Measurements from ENCODE around the gene EXD2. TPM values are rescaled to one million over a fixed set of nuclear protein-coding genes. Genes with fewer than 3 reads are reported as not detected.

EXD2 gene
- total and polyA plus RNA-seq, 11 donors: 7.2 to 20.9 (median 16.1) TPM

DNA sequence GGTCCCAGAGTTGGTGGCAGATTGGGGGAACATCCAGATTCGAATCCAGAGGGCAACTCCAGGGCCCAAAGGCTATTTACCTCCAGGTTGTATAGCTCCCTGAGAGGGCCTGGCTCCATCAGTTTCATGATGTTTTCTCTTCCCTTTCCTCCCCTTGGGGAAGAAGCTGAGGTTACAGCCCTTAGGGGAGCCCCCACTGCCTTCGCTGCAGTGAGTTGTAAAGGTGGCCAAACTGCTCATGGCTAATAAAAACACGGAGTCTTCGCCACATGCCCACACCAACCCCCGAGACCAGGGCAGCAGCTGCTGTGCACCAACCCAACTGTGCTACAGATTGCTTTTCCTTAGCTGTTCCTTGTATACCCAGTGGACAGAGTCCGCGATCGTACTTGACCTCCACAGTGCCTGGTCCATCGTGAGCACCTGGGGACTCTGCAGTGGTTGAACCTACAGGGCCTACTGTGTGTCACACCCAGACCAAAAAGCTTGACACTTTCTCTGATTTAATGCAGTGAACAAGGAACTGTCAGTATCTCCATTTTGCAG is 89.5 kb downstream of the EXD2 start:
- DNase-seq: no peak
- no peak for ATAC-seq
- Histone ChIP-seq H3K4me3 (no peak overlapping the region), H3K27me3 (no peaks in the 10 kb centered on the region), H3K9me3 (no peaks in the 10 kb centered on the region), H3K36me3 (no peaks in the 10 kb centered on the region), H3K27ac (peak overlapping the region in 1 of 12 donors; percentile 71), H3K4me1 (peaks cover 0 to 29% (median 9%) of the 10 kb centered on the region in 12 donors)
- intact Hi-C loops (cut with DNase I): loop anchor here in 1 of 10 donors (1.0 kb wide), 1 partner anchor 20 kb away; no protein-coding TSS in a partner anchor
- TF ChIP-seq, protein P1, sequence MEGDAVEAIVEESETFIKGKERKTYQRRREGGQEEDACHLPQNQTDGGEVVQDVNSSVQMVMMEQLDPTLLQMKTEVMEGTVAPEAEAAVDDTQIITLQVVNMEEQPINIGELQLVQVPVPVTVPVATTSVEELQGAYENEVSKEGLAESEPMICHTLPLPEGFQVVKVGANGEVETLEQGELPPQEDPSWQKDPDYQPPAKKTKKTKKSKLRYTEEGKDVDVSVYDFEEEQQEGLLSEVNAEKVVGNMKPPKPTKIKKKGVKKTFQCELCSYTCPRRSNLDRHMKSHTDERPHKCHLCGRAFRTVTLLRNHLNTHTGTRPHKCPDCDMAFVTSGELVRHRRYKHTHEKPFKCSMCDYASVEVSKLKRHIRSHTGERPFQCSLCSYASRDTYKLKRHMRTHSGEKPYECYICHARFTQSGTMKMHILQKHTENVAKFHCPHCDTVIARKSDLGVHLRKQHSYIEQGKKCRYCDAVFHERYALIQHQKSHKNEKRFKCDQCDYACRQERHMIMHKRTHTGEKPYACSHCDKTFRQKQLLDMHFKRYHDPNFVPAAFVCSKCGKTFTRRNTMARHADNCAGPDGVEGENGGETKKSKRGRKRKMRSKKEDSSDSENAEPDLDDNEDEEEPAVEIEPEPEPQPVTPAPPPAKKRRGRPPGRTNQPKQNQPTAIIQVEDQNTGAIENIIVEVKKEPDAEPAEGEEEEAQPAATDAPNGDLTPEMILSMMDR (IDR thresholded peaks at IDR 0.05): no peak
- no peak for TF ChIP-seq POLR2A (IDR thresholded peaks at IDR 0.05)
- 88 to 91% (median 91%) methylated on average over 8 to 9 of the region's 9 CpGs for WGBS, 4 donors

DNA sequence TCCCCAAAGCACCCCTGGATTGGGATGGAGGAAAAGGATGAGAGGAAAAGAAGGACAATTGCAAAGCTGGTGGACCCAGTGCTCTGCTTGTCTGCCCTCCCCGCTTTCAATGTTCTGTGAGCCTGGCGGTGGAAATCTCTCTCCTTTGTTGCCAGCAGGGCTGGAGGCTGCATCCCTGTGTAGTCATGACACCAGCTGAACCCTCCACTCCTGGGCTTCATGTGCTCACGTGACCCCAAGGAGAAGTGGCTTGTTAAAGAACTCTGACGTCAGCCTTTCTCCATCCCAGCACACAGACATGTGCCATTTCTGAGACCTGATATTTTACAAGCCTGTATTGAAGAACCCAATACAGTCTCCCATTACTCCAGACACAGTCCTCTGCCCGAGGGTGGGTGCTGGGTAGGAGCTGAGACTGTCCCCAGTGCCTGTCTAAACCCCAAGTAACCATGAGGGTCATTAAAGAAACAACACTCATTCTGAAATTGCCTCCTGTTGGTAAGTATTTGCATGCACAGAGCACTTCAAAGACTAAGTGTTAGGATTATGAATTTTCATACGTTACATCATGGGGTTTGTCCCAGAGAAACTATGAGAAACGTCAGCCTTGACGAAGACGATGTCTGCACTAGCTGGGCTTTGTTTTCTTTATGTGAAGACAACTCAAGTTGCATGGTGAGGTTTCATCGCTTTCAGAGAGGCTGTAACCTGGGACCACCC is 90.3 kb downstream of the EXD2 start:
- no peak overlapping the region for H3K4me3 ChIP-seq
- peak overlapping the region in 4 of 12 donors; percentile 39 to 71 (median 54) for H3K27ac ChIP-seq
- 55 to 63% (median 59%) methylated on average over 8 to 10 of the region's 10 CpGs for WGBS, 4 donors
- peaks cover 0 to 27% (median 9%) of the 10 kb centered on the region in 12 donors for H3K4me1 ChIP-seq
- intact Hi-C loops (cut with DNase I): loop anchor here in 1 of 10 donors (1.0 kb wide), 1 partner anchor 20 kb away; no protein-coding TSS in a partner anchor
- H3K36me3 ChIP-seq: no peaks in the 10 kb centered on the region
- ATAC-seq: peak; percentile 87 to 91 (median 90)
- DNase-seq: peak; percentile 54 to 82 (median 61)
- TF ChIP-seq POLR2A (IDR thresholded peaks at IDR 0.05): no peak
- TF ChIP-seq, protein P1 (IDR thresholded peaks at IDR 0.05): no peak
- no peaks in the 10 kb centered on the region for H3K27me3 ChIP-seq
- H3K9me3 ChIP-seq: no peaks in the 10 kb centered on the region

DNA sequence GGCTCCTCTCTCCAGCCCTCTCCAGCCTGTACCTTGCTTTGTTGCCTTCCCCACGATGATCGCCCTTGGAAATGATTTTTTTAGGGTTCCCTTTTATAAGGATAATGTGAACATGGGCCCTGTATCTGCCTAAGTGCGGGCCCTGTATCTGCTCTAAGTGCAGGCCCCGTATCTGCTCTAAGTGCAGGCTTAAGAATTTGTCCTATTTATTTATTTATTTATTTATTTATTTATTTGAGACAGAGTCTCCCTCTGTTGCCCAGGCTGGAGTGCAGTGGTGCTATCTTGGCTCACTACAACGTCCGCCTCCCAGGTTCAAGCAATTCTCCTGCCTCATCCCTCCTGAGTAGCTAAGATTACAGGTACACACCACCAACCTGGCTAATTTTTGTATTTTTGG is 91.2 kb downstream of the EXD2 start:
- H3K36me3 ChIP-seq: no peaks in the 10 kb centered on the region
- H3K4me3 ChIP-seq: no peak overlapping the region
- intact Hi-C loops (cut with DNase I): no loop called here
- H3K27me3 ChIP-seq: no peaks in the 10 kb centered on the region
- ATAC-seq (no peak), DNase-seq (no peak)
- TF ChIP-seq, protein P1 (IDR thresholded peaks at IDR 0.05): no peak
- no peak for TF ChIP-seq POLR2A (IDR thresholded peaks at IDR 0.05)
- peak overlapping the region in 1 of 12 donors; percentile 12 for H3K27ac ChIP-seq
- WGBS, 4 donors: 87 to 92% (median 89%) methylated on average over 6 of the region's 6 CpGs
- H3K4me1 ChIP-seq: peaks cover 0 to 34% (median 16%) of the 10 kb centered on the region in 12 donors
- no peaks in the 10 kb centered on the region for H3K9me3 ChIP-seq

DNA sequence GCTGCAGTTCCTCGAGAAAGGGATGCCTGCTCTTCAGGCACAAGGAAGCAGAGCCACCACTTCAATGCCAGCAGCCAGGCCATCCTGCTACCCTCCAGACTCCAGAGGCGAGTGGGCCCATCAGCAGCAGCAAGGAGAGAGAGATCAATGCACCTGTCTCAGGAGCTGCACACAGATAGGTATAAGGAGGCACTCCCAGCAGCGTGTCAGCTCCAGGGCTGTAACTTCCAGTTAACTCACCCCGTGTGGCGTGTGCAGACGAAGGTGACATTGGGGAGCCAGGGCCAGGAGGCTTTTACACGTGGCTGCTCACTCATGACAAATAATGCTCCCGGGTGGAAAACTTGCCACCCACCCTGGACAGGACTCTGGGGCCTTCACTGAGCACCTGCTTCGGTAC is 92.9 kb downstream of the EXD2 start:
- intact Hi-C loops (cut with DNase I): no loop called here
- no peak for TF ChIP-seq POLR2A (IDR thresholded peaks at IDR 0.05)
- TF ChIP-seq, protein P1 (IDR thresholded peaks at IDR 0.05): no peak
- Histone ChIP-seq H3K27ac (peak overlapping the region in 6 of 12 donors; percentile 9 to 63 (median 48)), H3K27me3 (no peaks in the 10 kb centered on the region), H3K4me3 (no peak overlapping the region), H3K4me1 (peaks cover 0 to 51% (median 26%) of the 10 kb centered on the region in 12 donors), H3K9me3 (no peaks in the 10 kb centered on the region), H3K36me3 (no peaks in the 10 kb centered on the region)
- ATAC-seq: peak; percentile 19 to 67 (median 44)
- WGBS, 4 donors: 47 to 59% (median 54%) methylated on average over 8 to 9 of the region's 9 CpGs
- peak in 3 of 5 donors; percentile 57 to 61 (median 58) for DNase-seq
